Measurements from ENCODE around the gene TBXA2R. TPM values are rescaled to one million over a fixed set of nuclear protein-coding genes. Genes with fewer than 3 reads are reported as not detected.
"Not testable (repeated sequence)": the region's sequence is repeated elsewhere in the genome, so short reads cannot be mapped to it uniquely, and the experiment has no call there.

Gene TBXA2R
- total RNA-seq, 4 donors from 2014 or later: 4.4 to 11.4 (median 7.2) TPM

GRCh38 chr19:3572855-3573161 is 33.9 kb downstream of the TBXA2R start, which contains the start of gene HMG20B:
HMG20B (plus strand) TSS chr19:3572944; CDS start chr19:3573310, 366 bp downstream.
- Histone ChIP-seq H3K27ac (peak within 1 kb of the TSS; percentile 65 to 88 (median 84)), H3K4me3 (peak within 1 kb of the TSS; percentile 63 to 85 (median 70)), H3K9me3 (no peaks in the 10 kb centered on the region), H3K36me3 (peaks cover 0 to 29% (median 2%) of the 10 kb centered on the region in 3 donors), H3K27me3 (no peaks in the 10 kb centered on the region), H3K4me1 (peaks cover 0 to 67% (median 23%) of the 10 kb centered on the region in 4 donors)
- WGBS, 2 donors: 0% methylated on average over 4 to 20 of the region's 30 CpGs
- TF ChIP-seq POLR2A (IDR thresholded peaks at IDR 0.05) (peak in 1 of 2 donors; percentile 34), EP300 (IDR thresholded peaks at IDR 0.05) (no peak), CTCF (IDR thresholded peaks at IDR 0.05) (peak in 1 of 5 experiments; percentile 5)
- no peak for DNase-seq (ENCODE audit: low spot score in 2 of 2)

- peak; percentile 99 for DNase-seq (ENCODE audit: low spot score in 2 of 2)
- Histone ChIP-seq H3K9me3 (no peaks in the 10 kb centered on the region), H3K36me3 (peaks cover 0 to 27% (median 2%) of the 10 kb centered on the region in 3 donors), H3K4me1 (peaks cover 0 to 67% (median 23%) of the 10 kb centered on the region in 4 donors), H3K27ac (peak overlapping the region; percentile 65 to 88 (median 78)), H3K4me3 (peak overlapping the region; percentile 25 to 85 (median 68)), H3K27me3 (no peaks in the 10 kb centered on the region)
- WGBS, 2 donors: 1% methylated on average over 25 to 46 of the region's 48 CpGs
- TF ChIP-seq EP300 (IDR thresholded peaks at IDR 0.05): peak; percentile 46 to 91
- TF ChIP-seq POLR2A (IDR thresholded peaks at IDR 0.05): no peak
- peak in 1 of 5 experiments; percentile 6 for TF ChIP-seq CTCF (IDR thresholded peaks at IDR 0.05)
Observed at GRCh38 chr19:3572132-3572854, 34.4 kb downstream of the TBXA2R start.

- TF ChIP-seq EP300 (IDR thresholded peaks at IDR 0.05): no peak
- TF ChIP-seq CTCF (IDR thresholded peaks at IDR 0.05): no peak
- TF ChIP-seq POLR2A (IDR thresholded peaks at IDR 0.05): no peak
- Histone ChIP-seq H3K36me3 (peaks cover 0 to 15% (median 2%) of the 10 kb centered on the region in 3 donors), H3K4me1 (peaks cover 0 to 50% (median 13%) of the 10 kb centered on the region in 4 donors), H3K4me3 (no peak overlapping the region), H3K27ac (peak overlapping the region; percentile 6 to 88 (median 51)), H3K27me3 (no peaks in the 10 kb centered on the region), H3K9me3 (no peaks in the 10 kb centered on the region)
- DNase-seq (ENCODE audit: low spot score in 2 of 2): no peak
- 31 to 49% methylated on average over 7 of the region's 7 CpGs for WGBS, 2 donors
Observed at GRCh38 chr19:3570606-3571011, 36.1 kb downstream of the TBXA2R start.

GRCh38 chr19:3570042-3570441 is 36.6 kb downstream of the TBXA2R start:
- H3K27ac ChIP-seq: peak overlapping the region in 2 of 4 donors; percentile 72 to 88

GRCh38 chr19:3565139-3565538 is 41.5 kb downstream of the TBXA2R start:
- peaks cover 0 to 3% (median 0%) of the 10 kb centered on the region in 4 donors for H3K4me1 ChIP-seq
- H3K9me3 ChIP-seq: no peaks in the 10 kb centered on the region
- no peak for DNase-seq (ENCODE audit: low spot score in 2 of 2)
- no peak overlapping the region for H3K4me3 ChIP-seq
- no peaks in the 10 kb centered on the region for H3K36me3 ChIP-seq
- WGBS, 2 donors: 80 to 85% methylated on average over 19 of the region's 19 CpGs
- TF ChIP-seq POLR2A (IDR thresholded peaks at IDR 0.05): no peak
- TF ChIP-seq CTCF (IDR thresholded peaks at IDR 0.05): no peak
- no peak for TF ChIP-seq EP300 (IDR thresholded peaks at IDR 0.05)
- no peaks in the 10 kb centered on the region for H3K27me3 ChIP-seq
- H3K27ac ChIP-seq: no peak overlapping the region

More at GRCh38 chr19:3570042-3570441, 36.6 kb downstream of the TBXA2R start:
- H3K36me3 ChIP-seq; H3K27me3 ChIP-seq; DNase-seq (ENCODE audit: low spot score in 2 of 2); H3K9me3 ChIP-seq; H3K4me3 ChIP-seq: not testable (repeated sequence)
- H3K4me1 ChIP-seq: peaks cover 0 to 45% (median 13%) of the 10 kb centered on the region in 4 donors
- 48 to 67% methylated on average over 11 of the region's 11 CpGs for WGBS, 2 donors
